ENCODE data around the gene AHRR. TPM values are rescaled to one million over a fixed set of nuclear protein-coding genes. Genes with fewer than 3 reads are reported as not detected.

AHRR gene
- total and polyA plus RNA-seq, 7 donors, result under 0.01 to 1.8 (median 1.0) TPM; not detected in 1

DNA sequence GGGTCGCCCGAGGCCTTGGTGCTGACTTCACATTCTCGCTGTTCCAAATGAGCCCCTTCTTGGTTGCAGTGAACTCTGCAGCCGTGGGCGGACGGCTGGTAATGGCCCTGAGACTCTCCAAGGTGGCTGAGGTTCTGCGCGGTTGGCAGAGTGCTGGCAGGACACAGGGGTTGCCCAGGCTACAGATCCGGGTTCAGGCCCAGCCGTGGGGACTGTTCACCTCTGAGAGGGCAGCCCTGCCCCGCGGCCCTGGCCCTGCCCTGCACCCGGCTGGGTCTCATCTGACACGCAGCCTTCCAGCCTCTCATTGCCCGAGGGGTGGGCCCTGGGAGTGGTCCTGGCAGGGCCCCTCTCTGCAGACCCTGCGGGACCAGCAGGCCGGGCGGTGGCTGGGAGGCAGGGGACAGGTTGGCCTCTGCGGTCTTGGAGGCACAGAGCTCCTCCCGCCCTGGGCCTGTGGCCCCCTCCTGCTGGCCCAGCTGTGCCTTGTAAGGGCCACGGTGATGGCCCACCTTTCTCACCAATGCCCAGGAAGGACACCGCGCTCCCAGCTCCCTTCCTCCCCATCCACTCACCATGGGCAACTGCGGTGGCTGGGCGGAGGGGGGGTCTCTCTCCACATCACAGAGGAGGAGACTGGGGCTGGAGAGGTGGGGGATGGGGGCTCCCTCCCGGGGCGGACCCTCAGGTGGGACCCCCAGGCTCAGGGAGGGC is 51.6 kb downstream of the AHRR start:
- Histone ChIP-seq H3K36me3 (no peaks in the 10 kb centered on the region), H3K4me1 (peaks cover 0 to 14% (median 13%) of the 10 kb centered on the region in 4 donors), H3K27me3 (peaks cover 0 to 18% (median 15%) of the 10 kb centered on the region in 3 donors), H3K4me3 (peak overlapping the region in 3 of 4 donors; percentile 46 to 59 (median 51)), H3K27ac (peak overlapping the region in 1 of 4 donors; percentile 39), H3K9me3 (no peaks in the 10 kb centered on the region)
- no peak for TF ChIP-seq POLR2AphosphoS5 (IDR thresholded peaks at IDR 0.05)
- intact Hi-C loops (cut with DNase I), result no loop called here
- DNase-seq, result no peak
- WGBS, 2 donors, result 57 to 64% methylated on average over 27 of the region's 27 CpGs

GRCh38 chr5:373710-374602 is 52.4 kb downstream of the AHRR start:
- Histone ChIP-seq H3K4me1 (peaks cover 0 to 14% (median 13%) of the 10 kb centered on the region in 4 donors), H3K27ac (peak overlapping the region in 1 of 4 donors; percentile 48), H3K4me3 (peak overlapping the region in 3 of 4 donors; percentile 46 to 59 (median 51)), H3K27me3 (peaks cover 0 to 18% (median 15%) of the 10 kb centered on the region in 3 donors), H3K9me3 (no peaks in the 10 kb centered on the region), H3K36me3 (no peaks in the 10 kb centered on the region)
- DNase-seq, result no peak
- 4% methylated on average over 86 of the region's 86 CpGs for WGBS, 2 donors
- no peak for TF ChIP-seq EP300 (IDR thresholded peaks at IDR 0.05)
- no peak for TF ChIP-seq POLR2A (IDR thresholded peaks at IDR 0.05)
- TF ChIP-seq CTCF (IDR thresholded peaks at IDR 0.05), result no peak
- TF ChIP-seq POLR2AphosphoS5 (IDR thresholded peaks at IDR 0.05), result no peak
- intact Hi-C loops (cut with DNase I), result no loop called here

- peaks cover 0 to 18% (median 15%) of the 10 kb centered on the region in 3 donors for H3K27me3 ChIP-seq
- H3K27ac ChIP-seq, result no peak overlapping the region
- no peak for TF ChIP-seq CTCF (IDR thresholded peaks at IDR 0.05)
- no peak for TF ChIP-seq POLR2A (IDR thresholded peaks at IDR 0.05)
- TF ChIP-seq POLR2AphosphoS5 (IDR thresholded peaks at IDR 0.05), result no peak
- no peak for TF ChIP-seq EP300 (IDR thresholded peaks at IDR 0.05)
- H3K4me1 ChIP-seq, result peaks cover 0 to 14% (median 13%) of the 10 kb centered on the region in 4 donors
- 76 to 79% methylated on average over 19 of the region's 19 CpGs for WGBS, 2 donors
- H3K4me3 ChIP-seq, result no peak overlapping the region
- intact Hi-C loops (cut with DNase I), result no loop called here
- DNase-seq, result peak; percentile 53
- H3K36me3 ChIP-seq, result no peaks in the 10 kb centered on the region
- no peaks in the 10 kb centered on the region for H3K9me3 ChIP-seq
These were observed 53.3 kb downstream of the AHRR start for GRCh38 chr5:374631-375335.

DNA sequence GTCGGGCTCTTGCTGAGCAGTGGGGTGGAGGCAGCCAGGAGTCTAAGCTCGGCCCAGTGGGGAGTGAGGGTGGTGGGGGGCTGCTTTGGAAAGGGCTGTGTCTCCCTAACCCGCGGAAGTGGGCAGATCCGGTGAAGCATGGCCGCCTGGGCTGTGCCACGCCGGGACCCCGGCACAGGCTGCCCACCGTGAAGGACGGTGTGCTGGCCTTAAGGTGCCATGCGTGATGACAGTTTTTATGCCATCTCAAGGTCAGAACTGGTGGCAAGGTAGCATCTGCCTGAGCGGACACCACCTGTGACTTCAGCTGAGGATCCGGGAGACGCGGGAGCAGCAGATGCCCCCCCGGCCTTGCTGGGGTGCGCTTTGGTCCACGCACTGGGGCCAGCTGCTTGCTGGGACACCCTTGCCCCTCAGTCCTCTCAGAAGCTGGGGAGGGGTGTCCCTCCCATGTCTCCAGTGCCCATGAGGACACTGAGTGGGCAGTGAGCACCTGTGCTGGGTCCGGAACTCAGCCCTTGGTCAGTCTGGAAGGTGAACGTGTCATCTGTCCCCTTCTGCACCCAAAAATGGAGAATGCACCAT is 53.9 kb downstream of the AHRR start:
- TF ChIP-seq EP300 (IDR thresholded peaks at IDR 0.05), result no peak
- H3K27ac ChIP-seq, result no peak overlapping the region
- peak; percentile 55 for DNase-seq

More for the DNA sequence above, 53.9 kb downstream of the AHRR start:
- intact Hi-C loops (cut with DNase I), result no loop called here
- Histone ChIP-seq H3K27me3 (peaks cover 0 to 18% (median 15%) of the 10 kb centered on the region in 3 donors), H3K36me3 (no peaks in the 10 kb centered on the region), H3K4me1 (peaks cover 0 to 14% (median 13%) of the 10 kb centered on the region in 4 donors), H3K4me3 (no peak overlapping the region), H3K9me3 (no peaks in the 10 kb centered on the region)
- 88 to 92% methylated on average over 21 of the region's 21 CpGs for WGBS, 2 donors

Measured in sigmoid colon (tissue), 7 donors.